G401 (cell line): ENCODE data around the gene GLRX. TPM values are rescaled to one million over a fixed set of nuclear protein-coding genes. Genes with fewer than 3 reads are reported as not detected.

Experiments used
- total RNA-seq: library from RNA; depleted of rRNA; stranded (reverse); fragments of >200 nt; shearing (Covaris generic); gene quantifications from 2 replicates; pipeline ENCODE4 v1.2.3, GENCODE V29; 2014; rRNA removed

The GLRX gene
- total RNA-seq, 1 experiment from 2014 or later, result not detected

Other genes starting within 250 kb of the GLRX start
- not detected in 2 replicates for gene GPR150, start 202.6 kb downstream of the GLRX start, total RNA-seq
- 0.98 and 5.4 TPM in 2 replicates for gene RFESD, start 175.9 kb downstream of the GLRX start, total RNA-seq
- gene SPATA9, start 139.7 kb downstream of the GLRX start, total RNA-seq, result not detected in 2 replicates
- 0.54 and 2.6 TPM in 2 replicates for gene RHOBTB3, start 91.4 kb downstream of the GLRX start, total RNA-seq
- 0.54 and 1.5 TPM in 2 replicates for gene ELL2, start 139.1 kb upstream of the GLRX start, total RNA-seq